IPS-18c (cell line): ENCODE measurements around the gene EBF3.
A peak's percentile ranks its signal among the peaks of the same experiment; 100 is the strongest.

ENCODE experiments used
- H3K4me3 ChIP-seq: 2 replicates; pipeline ENCODE4 v1.7.0; 2013; ENCODE audit warnings: low read depth, mild to moderate bottlenecking, low read length, moderate library complexity; ENCODE audit not compliant: insufficient read depth
- H3K9me3 ChIP-seq: one replicate; pipeline ENCODE4 v1.6.1; 2013; ENCODE audit warnings: mild to moderate bottlenecking, low read length, moderate library complexity; ENCODE audit not compliant: control insufficient read depth, insufficient read depth

Gene EBF3

DNA sequence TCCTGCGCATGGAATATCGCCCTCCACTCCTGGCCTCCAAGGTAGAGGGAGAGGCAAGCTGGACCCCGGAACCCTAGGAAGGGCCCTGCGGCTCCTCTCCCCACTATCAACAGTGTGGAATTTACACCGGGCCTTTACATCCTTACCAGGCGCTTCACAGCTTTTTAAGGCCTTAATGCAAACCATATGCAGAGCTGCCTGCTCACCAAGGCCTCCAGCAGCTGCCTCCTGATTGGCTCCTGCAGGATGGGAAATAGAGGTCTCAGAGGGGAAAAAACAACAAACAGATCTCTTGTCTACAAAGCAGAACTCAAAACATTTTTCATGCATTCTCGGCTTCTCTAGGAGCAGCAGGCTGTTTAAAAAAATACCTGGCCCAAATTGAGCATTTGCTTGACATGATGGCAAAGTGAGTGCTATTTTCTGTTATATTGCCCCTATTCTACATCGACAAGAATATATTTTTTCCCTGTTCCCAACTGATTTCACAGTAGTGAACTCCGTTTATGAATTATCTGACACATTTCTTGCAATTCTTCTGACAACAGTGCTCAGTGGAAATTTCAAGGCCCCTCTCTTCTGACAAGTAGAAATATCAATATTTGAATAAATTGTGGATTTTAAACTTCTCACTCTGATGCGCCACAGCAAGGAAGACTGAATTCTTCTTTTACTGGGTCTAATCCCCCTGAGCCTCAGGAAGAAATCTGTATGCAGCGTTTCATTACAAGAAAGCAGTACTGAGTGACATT is 51.7 kb downstream of the EBF3 start:
- Histone ChIP-seq H3K9me3 (no peaks in the 10 kb centered on the region), H3K4me3 (no peak overlapping the region)

DNA sequence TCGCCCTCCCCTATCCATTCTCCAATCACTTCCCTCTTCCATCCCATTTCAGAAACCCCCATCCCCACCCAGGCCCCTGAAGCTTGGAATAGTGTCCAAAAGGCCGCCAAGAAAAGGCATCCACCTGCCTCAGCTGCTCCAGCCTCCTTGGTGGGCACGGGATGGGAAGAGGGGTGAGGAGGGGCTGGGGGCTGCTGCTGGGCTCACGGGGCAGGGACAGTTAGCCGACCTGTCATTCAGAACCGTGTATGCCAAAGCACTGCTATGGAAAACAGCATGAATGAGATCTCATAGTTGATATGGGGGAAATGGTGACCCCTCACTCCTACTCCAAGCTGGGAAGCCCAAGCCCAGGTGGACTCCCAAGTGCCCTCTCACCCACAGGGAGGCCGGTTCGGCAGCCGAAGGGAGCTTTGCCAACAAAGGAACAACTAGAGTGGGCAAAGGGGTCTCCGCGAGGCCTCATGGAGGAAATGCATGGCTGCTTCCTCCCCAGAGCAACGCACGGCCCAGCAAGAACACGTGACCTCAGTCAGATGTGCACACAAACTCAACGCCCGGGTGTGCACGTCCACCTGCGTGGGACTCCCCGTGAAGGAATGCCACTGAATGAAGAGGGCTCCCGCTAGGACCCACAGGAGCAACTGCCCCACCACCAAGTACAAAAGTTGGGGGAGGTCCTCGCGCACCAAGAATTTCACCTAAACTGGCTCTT is 52.5 kb downstream of the EBF3 start:
- H3K9me3 ChIP-seq, result no peaks in the 10 kb centered on the region
- H3K4me3 ChIP-seq, result no peak overlapping the region

DNA sequence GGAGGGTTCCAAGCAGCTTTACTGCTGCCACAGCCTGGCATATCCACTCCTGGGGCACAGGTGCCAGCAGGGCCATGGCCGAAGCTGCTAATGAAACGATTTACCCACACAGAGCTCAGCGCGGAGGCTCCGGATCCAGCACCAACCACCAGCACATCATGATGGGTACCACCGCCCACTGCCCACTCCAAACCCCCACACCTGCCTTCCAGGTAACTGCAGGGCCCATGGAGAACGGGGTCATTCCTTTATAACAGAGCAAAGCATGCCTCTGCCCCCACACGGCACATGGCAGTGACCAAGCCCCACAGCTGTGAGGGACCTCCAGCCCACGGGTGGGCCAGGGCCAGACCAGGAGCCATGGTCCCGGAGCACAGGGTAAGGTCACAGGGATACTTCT is 53.2 kb downstream of the EBF3 start:
- Histone ChIP-seq H3K4me3 (no peak overlapping the region), H3K9me3 (no peaks in the 10 kb centered on the region)

DNA sequence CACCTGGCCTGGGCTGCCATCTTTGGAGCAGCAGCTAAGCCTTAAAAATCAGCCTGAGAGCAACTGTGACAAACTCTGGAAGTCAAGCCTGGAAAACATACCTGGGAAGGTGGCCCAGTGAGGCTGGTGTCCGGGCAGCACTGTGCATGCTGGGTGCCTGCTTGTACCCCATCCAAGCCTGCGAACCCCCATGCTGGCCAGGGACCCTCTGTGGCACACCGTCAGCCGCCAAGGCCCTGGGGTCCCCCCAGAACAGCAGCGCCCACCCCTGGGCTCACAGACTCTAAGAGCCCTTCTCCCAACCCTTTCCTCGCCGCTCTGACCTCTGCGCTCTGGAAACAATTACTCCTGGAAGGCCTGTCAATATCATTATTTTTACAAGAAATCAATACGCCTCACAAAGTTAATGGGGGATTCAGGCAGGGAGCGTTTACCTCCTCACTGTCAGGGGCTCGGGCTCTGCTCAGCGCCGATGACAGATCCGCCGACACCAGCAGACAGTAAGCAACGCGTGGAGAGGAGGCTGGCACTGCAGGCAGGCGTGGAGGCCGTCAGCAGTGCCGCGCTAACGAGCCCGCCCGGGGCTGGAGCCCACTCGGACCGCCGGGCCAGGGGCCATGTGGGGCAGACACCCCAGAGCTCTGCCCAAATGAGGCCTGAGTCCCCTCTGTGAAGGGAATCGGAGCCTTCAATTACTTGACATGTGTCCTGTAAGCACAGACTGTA is 54.4 kb downstream of the EBF3 start:
- Histone ChIP-seq H3K4me3 (no peak overlapping the region), H3K9me3 (no peaks in the 10 kb centered on the region)

DNA sequence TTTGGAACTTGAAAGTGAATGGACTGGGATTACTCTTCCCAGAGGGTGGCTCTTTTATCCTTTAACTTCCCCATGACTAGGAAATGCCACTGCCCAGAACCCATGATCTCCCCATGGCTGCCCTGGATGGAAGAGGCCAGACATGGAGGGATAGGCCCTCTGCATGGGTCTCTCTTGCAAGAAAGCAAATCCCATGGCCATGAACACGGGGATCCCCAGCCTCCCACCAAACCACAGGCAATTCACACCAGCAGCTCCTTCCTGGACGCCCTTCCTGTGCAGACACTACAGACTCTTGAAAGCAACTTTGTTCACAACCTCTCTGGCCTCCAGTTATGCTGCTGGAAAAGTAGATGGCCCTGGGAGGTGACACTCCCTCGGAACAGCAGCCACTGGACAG is 55.0 kb downstream of the EBF3 start:
- Histone ChIP-seq H3K4me3 (no peak overlapping the region), H3K9me3 (no peaks in the 10 kb centered on the region)

DNA sequence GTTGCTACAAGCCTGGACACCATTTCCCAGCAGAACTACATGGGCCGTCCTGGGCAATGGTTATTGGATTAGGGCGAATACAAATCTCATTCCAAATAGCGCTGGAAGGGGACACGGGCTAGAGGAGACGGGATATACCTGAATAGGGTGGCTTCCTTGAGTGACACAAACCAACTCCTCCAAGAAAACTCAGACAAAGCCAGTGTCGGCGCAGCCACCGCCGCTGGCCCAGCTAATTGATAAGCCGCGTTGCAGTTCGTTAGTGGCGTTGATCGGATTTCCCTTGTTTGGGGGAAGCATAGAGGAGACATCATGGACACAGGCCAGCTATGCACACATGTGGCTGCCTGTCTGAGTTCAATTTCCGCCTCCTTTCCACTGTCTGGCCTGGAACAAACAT is 55.7 kb downstream of the EBF3 start:
- Histone ChIP-seq H3K4me3 (no peak overlapping the region), H3K9me3 (no peaks in the 10 kb centered on the region)

DNA sequence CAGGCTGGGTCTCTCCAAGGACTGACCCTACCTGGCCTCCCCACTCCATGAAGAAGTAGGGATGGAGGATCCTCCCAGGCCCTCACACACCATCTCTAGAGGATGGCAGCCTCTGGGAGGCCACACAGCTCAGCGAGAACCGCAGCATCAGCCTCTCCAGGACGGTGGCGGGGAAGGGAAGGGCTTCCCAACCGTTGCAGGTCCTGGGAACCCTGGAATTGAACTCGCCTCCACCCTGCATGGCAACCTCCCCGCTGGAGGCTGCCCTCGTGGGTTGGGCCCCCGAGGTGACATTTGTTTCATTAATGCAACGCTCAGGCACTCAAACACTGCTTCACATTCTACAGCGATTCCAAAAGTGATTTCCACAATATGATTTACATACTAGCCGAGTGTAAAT is 58.5 kb downstream of the EBF3 start:
- Histone ChIP-seq H3K4me3 (no peak overlapping the region), H3K9me3 (no peaks in the 10 kb centered on the region)

DNA sequence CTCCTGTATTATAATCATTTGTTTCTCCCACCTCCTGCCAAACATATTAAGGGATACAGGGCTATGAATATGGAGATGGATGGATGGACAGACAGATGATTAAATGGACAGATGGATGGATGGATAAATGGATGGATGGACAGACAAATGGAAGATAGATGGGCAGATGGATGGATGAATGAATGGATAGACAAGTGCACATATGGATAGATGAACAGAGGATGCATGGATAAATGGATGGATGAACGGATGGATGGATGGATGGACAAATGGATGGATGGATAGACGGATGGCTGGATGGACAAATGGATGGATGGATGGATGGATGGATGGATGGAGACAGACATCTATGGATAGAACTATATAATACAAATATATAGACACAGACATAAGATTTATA is 59.8 kb downstream of the EBF3 start:
- H3K4me3 ChIP-seq, result no peak overlapping the region
- no peaks in the 10 kb centered on the region for H3K9me3 ChIP-seq

DNA sequence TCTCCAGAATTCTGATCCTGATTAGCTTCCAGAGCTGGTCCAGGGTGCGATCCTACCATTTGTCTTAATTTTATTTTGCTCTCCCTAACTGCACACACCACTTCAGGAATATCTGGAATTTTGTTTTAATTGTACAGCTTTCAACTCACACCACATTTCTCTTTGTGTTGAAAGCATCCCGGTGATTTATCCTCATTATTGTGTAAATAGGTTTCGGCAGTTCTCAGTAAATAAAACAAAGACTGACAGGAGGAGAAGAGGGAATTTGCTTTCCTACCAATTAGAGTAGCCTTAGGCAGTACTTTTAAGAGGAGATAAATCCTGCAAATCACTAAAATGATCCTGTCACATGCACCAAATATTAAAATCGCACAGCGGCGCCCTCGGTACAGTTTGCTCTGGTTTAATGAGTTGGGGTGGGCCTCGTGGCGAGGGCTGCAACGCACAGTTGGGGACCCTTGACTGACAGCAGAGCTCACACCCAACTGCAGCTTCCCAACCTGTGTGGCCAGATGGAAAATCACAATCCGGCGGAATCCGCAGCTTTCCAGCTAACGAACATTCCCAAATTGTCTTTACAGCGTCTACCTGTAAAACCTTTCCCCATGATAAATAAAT is 62.6 kb downstream of the EBF3 start:
- Histone ChIP-seq H3K4me3 (peak overlapping the region; percentile 17; the same call in 1 of the 2 replicates), H3K9me3 (no peaks in the 10 kb centered on the region)

DNA sequence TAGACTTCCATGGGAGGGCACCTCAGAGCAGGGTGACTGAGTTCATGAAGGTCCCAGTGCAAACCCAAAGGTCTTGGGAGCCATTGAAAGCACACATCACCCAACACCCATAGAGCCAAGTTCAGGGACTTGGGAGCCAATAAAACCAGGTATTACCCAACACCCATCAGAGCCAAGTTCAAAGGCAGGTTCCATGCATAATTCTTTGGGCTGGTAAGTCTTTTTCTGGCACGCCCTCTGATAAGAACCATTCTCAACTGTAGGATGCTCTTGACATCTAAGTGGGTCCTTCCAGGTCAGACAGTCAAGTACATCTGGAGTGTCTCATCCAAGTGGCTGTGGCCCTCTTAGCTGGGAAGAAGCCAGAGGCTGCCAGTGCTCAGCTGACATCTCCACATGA is 63.2 kb downstream of the EBF3 start:
- Histone ChIP-seq H3K9me3 (no peaks in the 10 kb centered on the region), H3K4me3 (no peak overlapping the region)

DNA sequence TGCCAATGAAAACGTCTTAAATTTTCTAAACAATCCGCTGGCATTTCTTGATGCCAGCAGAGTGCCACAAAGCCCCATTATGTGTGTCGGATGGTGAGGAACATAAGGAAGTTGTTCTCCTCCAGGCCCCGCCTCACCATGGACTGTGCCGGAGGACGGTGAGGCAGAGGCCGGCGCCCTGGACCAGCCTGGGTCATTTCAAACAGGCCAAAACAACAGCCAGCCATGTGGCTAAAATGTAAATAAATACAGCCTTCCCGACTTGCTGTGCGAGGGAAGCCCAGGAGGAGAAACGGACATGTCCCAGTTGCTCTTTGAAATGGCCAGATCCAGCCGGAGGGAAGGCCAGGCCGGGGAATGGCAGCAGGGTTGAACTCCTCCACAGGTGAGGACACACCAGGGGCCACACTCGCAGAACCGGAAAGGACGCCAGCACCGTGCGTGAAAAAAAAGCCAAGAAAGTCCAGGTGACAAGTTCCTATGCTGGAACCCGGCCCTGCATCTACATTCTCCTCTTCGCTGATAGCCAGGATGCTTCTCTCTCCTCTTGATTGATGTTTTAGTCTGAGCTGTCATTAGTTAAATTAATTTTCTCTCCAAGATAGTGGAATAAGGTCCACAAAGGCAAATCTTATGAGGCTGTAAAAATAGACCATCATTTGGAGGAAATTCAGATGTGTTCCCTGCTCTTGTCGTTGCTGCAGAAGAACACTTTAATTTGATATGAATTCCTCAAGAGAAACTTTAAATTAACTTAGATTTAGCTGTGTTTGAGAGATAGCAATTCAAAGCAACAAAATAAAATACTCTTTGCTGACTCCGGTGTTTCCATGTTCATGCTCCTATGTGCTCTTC is 64.6 kb downstream of the EBF3 start:
- Histone ChIP-seq H3K9me3 (no peaks in the 10 kb centered on the region), H3K4me3 (no peak overlapping the region)

DNA sequence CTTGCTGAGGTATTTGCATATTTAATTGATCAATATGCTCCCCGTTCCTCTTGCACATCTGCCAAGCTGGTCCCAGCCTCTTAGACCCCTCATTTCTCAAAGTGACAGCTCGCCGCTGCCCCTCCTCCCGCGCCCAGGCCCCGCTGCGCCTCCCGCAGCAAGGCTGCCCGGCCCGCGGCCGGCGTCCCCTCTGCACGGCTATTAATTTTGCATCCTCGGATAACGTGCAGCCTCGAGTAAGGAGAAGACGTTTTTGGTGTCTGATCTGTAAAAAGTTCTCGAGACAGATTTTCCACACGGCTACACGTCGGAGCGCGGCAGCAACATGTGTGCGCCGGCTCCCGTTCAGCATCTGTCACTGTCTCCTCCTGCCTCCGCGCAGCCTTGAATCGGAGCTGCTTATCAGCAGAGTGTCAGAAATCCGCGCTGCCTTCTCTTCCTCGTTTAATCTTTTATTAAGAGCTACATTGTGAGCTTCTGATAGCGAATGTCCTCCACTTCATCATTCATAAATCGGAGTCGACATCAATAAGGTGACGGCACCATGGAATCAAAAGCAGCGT is 65.3 kb downstream of the EBF3 start:
- no peaks in the 10 kb centered on the region for H3K9me3 ChIP-seq
- no peak overlapping the region for H3K4me3 ChIP-seq

DNA sequence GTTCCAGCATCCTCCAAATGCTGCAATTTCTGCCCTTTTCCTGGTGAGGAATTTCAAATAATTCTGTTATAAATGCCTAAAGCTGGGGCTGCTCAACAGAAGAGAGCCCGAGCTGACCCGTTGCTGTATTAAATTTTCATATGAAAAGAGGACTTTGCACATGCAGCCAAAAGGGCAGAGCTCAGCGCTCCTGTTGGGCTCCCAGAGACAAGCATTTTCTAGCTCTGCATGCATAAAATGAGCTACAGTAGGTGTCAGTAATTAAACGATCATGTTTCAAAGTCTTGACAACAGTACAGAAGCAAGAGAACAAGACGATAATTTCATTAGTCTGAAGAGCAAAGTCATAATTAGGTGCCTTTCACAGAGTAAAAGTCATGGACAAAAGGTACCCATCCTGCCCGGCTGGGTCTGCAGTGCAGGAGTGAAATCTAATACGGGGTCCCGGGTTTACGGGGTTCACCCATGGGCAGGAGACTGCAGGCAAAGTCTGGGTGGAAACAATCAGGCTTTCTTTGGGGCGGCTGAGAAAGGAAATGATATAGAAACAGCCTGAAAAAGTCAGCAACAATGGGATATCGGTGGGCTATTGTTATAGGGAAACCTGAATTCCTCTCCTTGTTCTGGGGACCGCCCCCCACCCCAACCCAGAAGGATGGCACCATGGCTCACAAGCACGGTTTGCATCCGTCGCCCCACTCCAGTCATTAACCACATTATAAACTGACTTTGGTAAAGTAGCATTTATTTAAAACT is 66.0 kb downstream of the EBF3 start:
- H3K9me3 ChIP-seq, result no peaks in the 10 kb centered on the region
- H3K4me3 ChIP-seq, result no peak overlapping the region

DNA sequence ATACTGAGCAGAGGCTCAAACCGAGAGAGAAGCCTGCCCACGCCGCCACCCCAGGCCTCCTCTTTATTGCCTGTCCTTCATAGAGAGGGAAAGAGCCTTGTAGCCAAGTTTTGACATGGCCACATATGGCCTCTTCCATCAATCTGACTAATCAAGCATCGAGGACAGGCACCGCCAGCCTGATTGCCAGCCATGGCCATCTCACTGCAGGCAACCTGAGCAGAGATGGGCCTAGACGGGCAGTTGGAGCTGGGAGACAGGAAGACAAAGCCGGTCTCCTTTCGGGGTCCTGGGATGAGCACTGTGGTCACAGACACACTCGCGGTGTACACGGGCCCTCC is 67.2 kb downstream of the EBF3 start:
- H3K4me3 ChIP-seq, result peak overlapping the region; percentile 9; the same call in 1 of the 2 replicates
- H3K9me3 ChIP-seq, result no peaks in the 10 kb centered on the region

DNA sequence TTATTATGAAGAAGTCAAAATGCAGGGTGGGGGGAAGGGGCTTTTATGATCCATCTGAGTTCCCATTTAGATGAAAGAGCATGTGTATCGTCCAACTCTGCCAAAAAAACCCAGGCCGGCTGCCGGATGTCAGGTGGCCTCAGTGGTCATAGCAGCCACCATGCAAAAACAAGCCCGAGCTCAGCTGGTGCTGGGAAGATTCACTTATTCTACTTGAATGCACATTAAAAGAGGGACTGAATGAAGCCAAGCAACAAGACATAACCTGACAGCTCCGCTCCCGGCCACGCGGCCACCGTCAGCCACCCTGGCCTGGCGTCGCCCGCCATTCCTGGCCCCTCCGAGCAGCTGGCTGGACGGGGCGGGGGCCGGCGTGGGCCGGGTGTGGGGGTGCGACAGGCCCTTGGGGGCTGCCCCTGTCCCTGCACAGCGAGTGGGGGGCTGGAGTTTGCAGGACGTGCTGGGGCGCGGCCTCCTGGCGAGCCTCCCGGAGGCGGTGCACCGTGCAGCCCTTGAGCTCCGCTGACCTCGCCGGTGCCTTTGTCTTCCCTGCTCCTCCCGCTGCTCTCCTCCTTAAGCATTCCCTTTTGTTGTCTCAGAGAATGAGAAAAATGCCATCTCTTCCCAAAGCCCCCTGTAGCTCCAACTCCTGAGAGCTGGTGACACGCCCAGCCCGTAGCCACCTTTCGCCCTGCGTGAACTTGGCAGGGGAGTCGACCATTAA is 67.8 kb downstream of the EBF3 start:
- no peaks in the 10 kb centered on the region for H3K9me3 ChIP-seq
- no peak overlapping the region for H3K4me3 ChIP-seq

DNA sequence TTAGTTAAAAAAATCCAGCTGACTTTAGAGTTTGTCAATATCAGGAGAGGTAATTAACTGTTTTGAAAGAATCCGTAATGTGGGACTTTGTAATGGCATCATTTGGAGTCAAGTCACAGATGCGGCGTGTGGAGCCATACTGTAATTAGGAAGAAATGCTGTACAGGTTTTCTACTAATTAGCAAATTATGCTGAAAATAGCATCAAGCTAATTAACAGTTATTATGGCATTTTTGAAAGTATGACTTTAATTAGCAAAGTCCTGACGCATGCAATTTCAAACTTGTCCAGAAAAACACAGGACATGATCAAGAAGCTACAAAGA is 68.3 kb downstream of the EBF3 start:
- Histone ChIP-seq H3K9me3 (no peaks in the 10 kb centered on the region), H3K4me3 (no peak overlapping the region)
